Lung microvascular endothelial cell (primary cell): ENCODE measurements around the gene MAS1. TPM values are rescaled to one million over a fixed set of nuclear protein-coding genes. Genes with fewer than 3 reads are reported as not detected.
"Not testable (repeated sequence)": the region's sequence is repeated elsewhere in the genome, so short reads cannot be mapped to it uniquely, and the experiment has no call there.

Source experiments
- DNase-seq, 2 donors: peaks; one replicate each; pipeline versions ENCODE4 v3.0.0 to v3.0.0-alpha.2; 2010; ENCODE audit warnings: low read depth in 2 of 2
- total RNA-seq: library from RNA; depleted of rRNA; stranded (reverse); fragments of >200 nt; gene quantifications from 2 replicates; pipeline ENCODE4 v1.2.1, GENCODE V29; 2014

Gene MAS1
- total RNA-seq, result not detected in 2 replicates

- DNase-seq, result no peak
Measured at GRCh38 chr6:159890792-159891191, at the start of gene MAS1. Gene MAS1 (plus strand): TSS chr6:159890988. CDS start chr6:159906956, 15,968 bp downstream.

- peak; percentile 14 to 32 for DNase-seq
Measured at GRCh38 chr6:159842035-159842434, 48.8 kb upstream of the MAS1 start.

GRCh38 chr6:159844737-159845645 is 45.8 kb upstream of the MAS1 start:
- DNase-seq, result no peak

GRCh38 chr6:159848552-159848951 is 42.2 kb upstream of the MAS1 start:
- DNase-seq, result not testable (repeated sequence)

GRCh38 chr6:159849851-159850250 is 40.9 kb upstream of the MAS1 start:
- not testable (repeated sequence) for DNase-seq

- DNase-seq, result no peak
Measured at GRCh38 chr6:159852877-159853276, 37.9 kb upstream of the MAS1 start.

GRCh38 chr6:159853754-159854153 is 37.0 kb upstream of the MAS1 start:
- no peak for DNase-seq

- no peak for DNase-seq
Measured at GRCh38 chr6:159854959-159855358, 35.8 kb upstream of the MAS1 start.

- DNase-seq, result no peak
Measured at GRCh38 chr6:159858259-159858658, 32.5 kb upstream of the MAS1 start.

GRCh38 chr6:159860482-159860881 is 30.3 kb upstream of the MAS1 start:
- no peak for DNase-seq

GRCh38 chr6:159862103-159862502 is 28.7 kb upstream of the MAS1 start:
- no peak for DNase-seq

GRCh38 chr6:159863341-159863740 is 27.4 kb upstream of the MAS1 start:
- peak; percentile 65 to 79 for DNase-seq

GRCh38 chr6:159865226-159865920 is 25.4 kb upstream of the MAS1 start:
- no peak for DNase-seq

- no peak for DNase-seq
Measured at GRCh38 chr6:159866286-159867247, 24.2 kb upstream of the MAS1 start.

GRCh38 chr6:159871241-159871640 is 19.5 kb upstream of the MAS1 start:
- no peak for DNase-seq

- no peak for DNase-seq
Measured at GRCh38 chr6:159871906-159872305, 18.9 kb upstream of the MAS1 start.

- DNase-seq, result no peak
Measured at GRCh38 chr6:159874435-159874834, 16.4 kb upstream of the MAS1 start.

GRCh38 chr6:159875194-159875593 is 15.6 kb upstream of the MAS1 start:
- DNase-seq, result no peak

- no peak for DNase-seq
Measured at GRCh38 chr6:159876242-159876641, 14.5 kb upstream of the MAS1 start.

- DNase-seq, result no peak
Measured at GRCh38 chr6:159877256-159877808, 13.5 kb upstream of the MAS1 start.

- DNase-seq, result no peak
Measured at GRCh38 chr6:159878341-159878740, 12.4 kb upstream of the MAS1 start.
